Measurements from ENCODE around the gene CLDN5. TPM values are rescaled to one million over a fixed set of nuclear protein-coding genes. Genes with fewer than 3 reads are reported as not detected.

Gene CLDN5
- total and polyA plus RNA-seq, 9 donors: 0.48 to 211 (median 35.6) TPM

- no peak for TF ChIP-seq POLR2A (IDR thresholded peaks at IDR 0.05)
- no peak for TF ChIP-seq CTCF (IDR thresholded peaks at IDR 0.05)
- TF ChIP-seq EP300 (IDR thresholded peaks at IDR 0.05): no peak
- DNase-seq: no peak
- Histone ChIP-seq H3K27me3 (no peaks in the 10 kb centered on the region), H3K36me3 (no peaks in the 10 kb centered on the region), H3K9me3 (no peaks in the 10 kb centered on the region), H3K4me3 (no peak overlapping the region), H3K4me1 (ENCODE audit: insufficient read depth) (no peaks in the 10 kb centered on the region), H3K27ac (no peak overlapping the region)
- intact Hi-C loops (cut with DNase I): no loop called here
- WGBS, 3 donors: 96% methylated on average over 12 of the region's 12 CpGs
Observed at GRCh38 chr22:19515654-19516377, 8.4 kb downstream of the CLDN5 start.

GRCh38 chr22:19514831-19515565 is 9.2 kb downstream of the CLDN5 start:
- DNase-seq: no peak
- TF ChIP-seq POLR2A (IDR thresholded peaks at IDR 0.05) (no peak), CTCF (IDR thresholded peaks at IDR 0.05) (no peak), EP300 (IDR thresholded peaks at IDR 0.05) (no peak)
- H3K4me3 ChIP-seq: no peak overlapping the region
- H3K27ac ChIP-seq: no peak overlapping the region
- 92 to 94% (median 92%) methylated on average over 14 of the region's 14 CpGs for WGBS, 3 donors
- no peaks in the 10 kb centered on the region for H3K36me3 ChIP-seq
- no peaks in the 10 kb centered on the region for H3K27me3 ChIP-seq
- no peaks in the 10 kb centered on the region for H3K9me3 ChIP-seq
- H3K4me1 ChIP-seq (ENCODE audit: insufficient read depth): no peaks in the 10 kb centered on the region
- intact Hi-C loops (cut with DNase I): no loop called here

- Histone ChIP-seq H3K4me3 (no peak overlapping the region), H3K4me1 (ENCODE audit: insufficient read depth) (no peaks in the 10 kb centered on the region), H3K9me3 (no peaks in the 10 kb centered on the region), H3K36me3 (no peaks in the 10 kb centered on the region), H3K27me3 (no peaks in the 10 kb centered on the region), H3K27ac (no peak overlapping the region)
- TF ChIP-seq POLR2A (IDR thresholded peaks at IDR 0.05): no peak
- no peak for TF ChIP-seq CTCF (IDR thresholded peaks at IDR 0.05)
- no peak for TF ChIP-seq EP300 (IDR thresholded peaks at IDR 0.05)
- WGBS, 3 donors: 49 to 50% (median 50%) methylated on average over 2 of the region's 2 CpGs
- DNase-seq: no peak
- intact Hi-C loops (cut with DNase I): no loop called here
Observed at GRCh38 chr22:19513823-19514222, 10.4 kb downstream of the CLDN5 start.

- intact Hi-C loops (cut with DNase I): no loop called here
- TF ChIP-seq POLR2A (IDR thresholded peaks at IDR 0.05) (no peak), CTCF (IDR thresholded peaks at IDR 0.05) (no peak), EP300 (IDR thresholded peaks at IDR 0.05) (no peak)
Observed at GRCh38 chr22:19510919-19511341, 13.3 kb downstream of the CLDN5 start.

More at GRCh38 chr22:19510919-19511341, 13.3 kb downstream of the CLDN5 start:
- no peak for DNase-seq
- WGBS, 3 donors: 89 to 100% (median 91%) methylated on average over 2 of the region's 2 CpGs
- no peaks in the 10 kb centered on the region for H3K36me3 ChIP-seq
- H3K4me1 ChIP-seq (ENCODE audit: insufficient read depth): no peaks in the 10 kb centered on the region
- no peaks in the 10 kb centered on the region for H3K9me3 ChIP-seq
- no peaks in the 10 kb centered on the region for H3K27me3 ChIP-seq
- H3K27ac ChIP-seq: no peak overlapping the region
- H3K4me3 ChIP-seq: no peak overlapping the region
